ENCODE results near the gene ITGAL.

ITGAL gene

DNA sequence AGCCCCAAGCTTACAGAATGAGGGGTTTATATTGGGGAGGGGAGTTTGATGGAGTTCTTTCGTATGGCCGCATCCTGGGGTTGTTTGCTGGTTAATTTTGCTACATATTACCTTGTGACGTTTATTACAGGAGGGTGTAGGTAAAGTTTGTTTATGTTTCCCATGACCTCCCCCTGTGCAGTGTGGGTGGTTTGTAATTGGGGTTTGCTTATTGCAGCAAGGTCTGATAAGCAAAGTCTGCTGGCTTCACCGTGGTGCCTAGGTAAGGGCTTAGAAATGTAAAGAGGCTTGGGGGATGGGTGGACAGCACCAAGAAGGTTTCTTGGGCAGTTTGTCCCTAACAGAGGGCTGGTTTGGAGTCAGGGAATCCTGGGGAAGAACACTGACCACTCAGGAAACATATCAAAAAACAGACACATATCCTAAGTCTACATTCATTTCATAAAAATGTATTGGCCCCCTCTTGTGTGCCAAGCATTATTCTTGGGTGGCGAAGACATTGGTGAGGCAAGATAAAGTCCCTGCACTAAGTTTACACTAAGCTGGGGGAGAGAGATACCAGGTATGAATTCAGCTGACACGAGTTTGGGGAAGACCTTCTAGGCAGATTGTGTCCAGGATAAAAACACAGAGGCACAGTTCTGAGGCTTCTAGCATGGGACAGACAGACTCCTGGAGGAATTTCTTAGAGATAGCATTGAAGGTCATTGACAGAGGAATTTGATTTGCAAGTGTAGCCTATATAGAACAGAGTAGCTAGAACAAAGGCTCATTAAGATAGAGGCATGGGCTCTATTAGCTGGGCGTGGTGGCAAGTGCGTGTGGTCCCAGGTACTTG, 76.1 kb downstream of the ITGAL start:
- no peak for DNase-seq

DNA sequence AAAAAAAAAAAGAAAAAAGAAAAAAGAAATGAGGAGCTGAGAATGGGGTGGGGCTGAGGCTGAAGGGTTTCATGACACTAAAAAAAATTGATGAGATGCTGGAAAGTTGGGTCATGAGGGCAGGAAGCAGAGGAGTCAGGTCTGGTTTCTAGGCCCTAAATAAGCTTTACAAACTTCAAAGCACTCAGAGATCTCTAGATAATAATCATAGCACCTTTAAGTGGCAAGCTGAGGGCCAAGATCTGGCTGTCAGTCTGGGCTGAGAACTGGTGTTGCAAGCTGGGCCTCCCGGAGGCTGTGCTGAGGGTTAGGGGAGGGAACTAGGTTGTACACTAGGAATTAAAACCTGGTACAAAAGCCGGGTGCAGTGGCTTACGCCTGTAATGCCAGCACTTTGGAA, 79.2 kb downstream of the ITGAL start:
- no peak for DNase-seq

DNA sequence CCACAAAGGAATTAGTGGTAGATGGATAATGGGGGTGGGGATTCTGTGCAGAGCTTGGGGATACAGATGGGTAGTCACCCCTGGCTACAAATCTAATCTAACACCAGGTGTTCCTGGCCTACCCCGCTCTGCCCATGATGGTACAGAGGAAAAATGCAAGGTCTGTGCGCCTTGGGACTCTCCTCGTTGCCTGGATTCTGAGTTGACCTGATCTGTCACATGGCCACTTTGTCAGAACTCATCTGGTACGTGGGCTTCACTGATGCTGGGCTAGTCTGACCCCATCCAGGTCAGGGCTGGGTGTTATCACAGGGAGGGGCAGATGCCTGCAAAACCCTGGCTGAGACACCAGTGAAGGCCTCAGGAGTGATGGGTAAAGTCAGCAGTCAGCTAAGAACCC, 80.4 kb downstream of the ITGAL start:
- no peak for DNase-seq

DNA sequence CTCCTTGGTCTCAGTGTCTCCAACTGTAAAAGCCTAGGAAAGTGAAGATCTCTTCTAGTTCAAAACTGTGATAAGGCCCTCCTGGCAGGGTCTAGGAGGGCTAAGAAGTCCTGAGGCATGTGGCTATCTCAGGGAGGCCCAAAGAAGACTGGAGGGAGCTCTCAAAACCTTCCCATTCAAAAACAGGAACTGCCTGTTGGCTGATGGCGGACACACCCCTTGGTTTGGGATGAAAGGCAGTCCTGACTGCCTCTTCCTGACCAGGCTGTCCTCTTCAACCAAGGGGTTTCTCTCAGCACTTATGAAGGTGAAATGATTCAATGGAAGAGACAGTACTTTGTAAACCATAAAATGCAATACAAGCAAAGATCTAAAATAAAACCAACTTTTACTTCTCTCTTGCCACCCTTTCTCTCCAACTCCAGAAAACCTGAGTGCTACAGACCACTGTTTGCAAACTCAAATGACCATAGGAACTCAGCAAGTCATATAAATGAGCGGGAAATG, 80.9 kb downstream of the ITGAL start:
- DNase-seq: no peak

DNA sequence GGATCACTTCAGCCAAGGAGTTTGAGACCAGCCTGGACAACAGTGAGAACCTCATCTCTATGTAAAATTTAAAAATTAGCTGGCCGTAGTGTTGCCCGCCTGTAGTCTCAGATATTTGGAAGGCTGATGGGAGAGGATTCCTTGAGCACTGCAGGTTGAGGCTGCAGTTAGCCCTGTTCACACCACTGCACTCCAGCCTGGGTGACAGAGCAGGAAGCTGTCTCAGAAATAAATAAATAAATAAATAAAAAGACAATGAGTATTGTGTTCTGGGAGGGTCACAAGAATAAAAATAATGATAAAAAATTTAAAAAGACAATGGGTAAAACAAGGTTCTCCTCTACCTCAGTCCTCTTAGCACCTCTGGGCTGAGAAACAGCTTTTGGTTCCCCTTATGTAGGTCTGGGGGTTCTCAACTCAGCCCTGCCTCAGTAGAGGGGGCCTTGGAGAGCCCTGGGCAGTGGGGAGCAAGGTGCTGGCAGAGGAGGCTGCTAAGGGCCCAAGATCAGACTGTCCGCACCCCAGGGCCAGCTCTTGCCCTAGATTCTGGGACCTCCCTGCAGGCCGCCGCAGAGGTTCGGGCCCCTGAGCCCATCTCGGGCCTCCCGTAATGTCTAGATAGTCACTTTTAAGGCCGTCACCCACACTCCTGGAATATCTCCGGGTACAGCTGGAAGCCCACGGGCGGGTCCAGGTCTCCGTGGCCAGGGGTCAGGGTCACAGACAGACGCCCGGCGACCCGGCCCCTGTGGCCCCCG, 82.2 kb downstream of the ITGAL start:
- no peak for DNase-seq

DNA sequence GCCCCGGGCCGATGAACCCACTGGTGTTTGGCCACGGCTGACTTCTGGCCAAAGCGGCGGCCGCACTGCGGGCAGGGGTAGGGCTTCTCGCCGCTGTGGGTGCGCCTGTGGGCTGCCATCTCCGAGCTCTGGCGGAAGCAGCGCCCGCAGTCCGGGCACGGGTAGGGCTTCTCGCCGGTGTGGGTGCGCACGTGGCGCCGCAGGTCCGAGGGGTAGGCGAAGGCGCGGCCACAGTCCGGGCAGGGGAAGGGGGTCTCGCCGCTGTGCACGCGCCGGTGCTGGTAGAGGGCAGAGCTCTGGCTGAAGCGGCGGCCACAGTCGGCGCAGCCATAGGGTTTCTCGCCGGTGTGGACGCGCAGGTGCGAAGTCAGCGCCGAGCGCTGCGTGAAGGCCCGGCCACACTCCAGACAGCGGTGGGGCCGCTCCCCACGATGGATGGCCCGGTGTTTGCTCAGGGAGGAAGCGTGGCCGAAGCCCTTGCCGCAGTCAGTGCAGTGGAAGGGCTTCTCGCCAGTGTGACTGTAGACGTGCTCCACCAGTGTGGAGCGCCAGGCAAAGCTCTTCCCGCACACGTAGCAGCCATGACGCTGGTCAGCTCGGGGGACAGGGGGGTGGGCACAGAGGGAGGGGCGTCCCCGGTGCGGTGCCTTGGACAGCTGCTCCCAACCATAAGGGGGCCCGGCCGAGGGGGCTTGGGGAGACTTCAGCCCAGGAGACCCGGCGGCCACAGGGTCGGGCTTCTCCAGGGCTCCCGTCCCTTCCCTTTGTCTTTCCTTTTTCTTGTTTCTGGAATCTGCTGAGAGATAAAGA, 83.0 kb downstream of the ITGAL start:
- no peak for DNase-seq

DNA sequence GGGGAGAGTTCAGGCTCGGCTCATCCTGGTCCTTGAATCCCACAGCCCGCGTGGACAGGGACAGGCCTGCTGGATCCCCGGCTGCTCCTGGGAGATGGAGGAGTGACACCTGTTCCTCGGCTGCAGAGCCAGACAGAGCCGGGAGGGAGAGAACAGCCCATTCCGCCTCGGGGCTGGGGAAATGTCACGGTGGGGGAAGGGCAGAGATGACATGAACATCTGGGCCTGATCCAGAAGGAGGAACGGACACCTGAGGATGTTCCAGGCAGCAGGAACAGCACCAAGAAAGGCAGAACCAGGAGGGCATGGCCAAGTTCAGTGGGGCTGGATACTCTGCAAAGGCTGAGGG, 83.6 kb downstream of the ITGAL start:
- DNase-seq: no peak

DNA sequence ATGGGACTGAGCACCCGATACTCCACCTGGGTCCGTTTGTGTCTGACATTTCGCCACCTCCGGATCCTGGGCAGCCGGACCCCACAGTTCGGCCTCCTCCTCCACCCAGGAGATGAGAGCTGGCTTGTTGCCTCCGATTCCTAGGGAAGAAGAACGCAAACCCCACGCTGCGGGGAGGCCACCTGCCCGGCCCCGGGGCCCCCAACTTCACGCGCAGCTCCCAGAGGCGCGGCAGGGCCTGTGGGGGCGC, 85.1 kb downstream of the ITGAL start:
- DNase-seq: no peak

DNA sequence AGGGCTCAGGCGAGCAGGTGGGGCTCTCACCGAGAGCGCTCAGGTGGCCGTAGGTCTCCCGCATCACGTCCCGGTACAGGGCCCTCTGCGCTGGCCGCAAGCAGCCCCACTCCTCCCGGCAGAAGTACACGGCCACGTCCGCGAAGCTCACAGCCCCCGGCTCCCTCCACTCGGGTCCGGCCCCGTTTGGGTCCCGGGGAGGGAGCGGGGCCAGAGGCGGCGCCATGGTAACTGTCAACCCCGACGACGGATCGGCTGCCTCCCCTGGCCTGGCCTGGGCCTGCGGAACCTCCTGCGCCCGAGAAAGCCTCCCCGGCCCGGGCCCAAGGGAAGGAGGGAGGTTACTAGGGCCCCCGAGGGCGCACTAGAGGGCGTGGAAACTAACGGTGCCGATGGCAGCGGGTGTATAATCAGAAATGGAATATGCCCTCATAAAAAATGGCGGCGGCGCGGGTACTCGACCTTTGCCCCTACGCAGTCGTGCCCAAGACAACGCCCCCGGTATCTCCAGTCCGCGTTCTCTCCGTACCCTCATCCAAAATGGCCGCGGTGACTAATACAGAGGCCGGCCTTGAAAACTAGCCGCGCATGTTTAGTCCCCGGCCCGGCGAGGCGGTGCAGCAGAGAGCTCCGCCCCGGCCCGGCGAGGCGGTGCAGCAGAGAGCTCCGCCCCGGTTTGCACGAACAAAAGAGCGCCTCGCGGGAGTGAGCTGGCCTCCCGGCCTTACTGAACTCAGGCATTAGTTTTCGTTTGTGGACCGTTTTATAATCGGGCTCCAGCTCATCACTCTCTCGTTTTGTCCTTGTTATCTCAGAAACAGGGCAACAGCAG, 85.6 kb downstream of the ITGAL start, which contains the start of gene ZNF764:
TSS of gene ZNF764 (minus strand) at position 418 of the 832 bp plus-strand sequence. CDS start at position 226, 192 bp downstream.
- peak; percentile 95 for DNase-seq

DNA sequence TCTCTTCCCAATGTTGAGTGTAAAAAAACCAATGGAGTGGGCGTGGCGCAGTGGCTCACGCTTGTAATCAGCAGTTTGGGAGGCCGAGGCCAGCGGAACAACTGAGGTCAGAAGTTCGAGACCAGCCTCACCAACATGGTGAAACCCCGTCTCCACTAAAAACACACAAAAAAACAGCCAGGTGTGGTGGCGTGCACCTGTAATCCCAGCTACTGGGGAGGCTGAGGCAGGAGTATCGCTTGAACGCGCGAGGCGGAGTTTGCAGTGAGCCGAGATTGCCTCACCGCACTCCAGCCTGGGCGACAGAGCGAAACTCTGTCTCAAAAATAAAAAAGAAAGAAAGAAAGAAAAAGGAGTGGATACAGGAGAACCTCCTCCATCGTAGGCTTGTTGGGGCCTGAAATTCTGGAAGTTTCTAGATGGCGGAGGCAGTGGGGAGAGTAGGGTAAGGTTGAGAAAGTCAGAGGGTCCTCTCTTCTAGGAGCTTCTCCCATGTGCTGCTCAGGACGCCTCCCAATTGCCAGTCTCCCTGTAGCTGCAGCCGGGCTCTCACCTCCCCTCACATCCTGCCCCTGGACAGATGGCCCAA, 86.3 kb downstream of the ITGAL start:
- DNase-seq: no peak

DNA sequence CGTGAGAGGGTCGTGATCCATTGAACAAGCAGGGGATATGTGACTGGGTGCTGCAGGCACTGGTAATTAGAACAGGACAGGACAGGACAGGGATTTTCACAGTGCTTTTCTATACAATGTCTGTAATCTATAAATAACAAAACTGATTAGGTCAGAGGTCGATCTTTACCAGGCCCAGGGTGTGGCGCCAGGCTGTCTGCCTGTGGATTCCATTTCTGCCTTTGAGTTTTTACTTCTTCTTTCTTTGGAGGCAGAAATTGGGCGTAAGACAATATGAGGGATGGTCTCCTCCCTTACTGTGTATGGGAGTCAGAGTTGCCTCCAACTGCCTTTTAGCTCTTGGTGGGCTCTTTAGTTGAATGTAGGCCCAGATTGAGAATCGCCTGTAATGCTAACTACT, 87.1 kb downstream of the ITGAL start:
- DNase-seq: no peak

DNA sequence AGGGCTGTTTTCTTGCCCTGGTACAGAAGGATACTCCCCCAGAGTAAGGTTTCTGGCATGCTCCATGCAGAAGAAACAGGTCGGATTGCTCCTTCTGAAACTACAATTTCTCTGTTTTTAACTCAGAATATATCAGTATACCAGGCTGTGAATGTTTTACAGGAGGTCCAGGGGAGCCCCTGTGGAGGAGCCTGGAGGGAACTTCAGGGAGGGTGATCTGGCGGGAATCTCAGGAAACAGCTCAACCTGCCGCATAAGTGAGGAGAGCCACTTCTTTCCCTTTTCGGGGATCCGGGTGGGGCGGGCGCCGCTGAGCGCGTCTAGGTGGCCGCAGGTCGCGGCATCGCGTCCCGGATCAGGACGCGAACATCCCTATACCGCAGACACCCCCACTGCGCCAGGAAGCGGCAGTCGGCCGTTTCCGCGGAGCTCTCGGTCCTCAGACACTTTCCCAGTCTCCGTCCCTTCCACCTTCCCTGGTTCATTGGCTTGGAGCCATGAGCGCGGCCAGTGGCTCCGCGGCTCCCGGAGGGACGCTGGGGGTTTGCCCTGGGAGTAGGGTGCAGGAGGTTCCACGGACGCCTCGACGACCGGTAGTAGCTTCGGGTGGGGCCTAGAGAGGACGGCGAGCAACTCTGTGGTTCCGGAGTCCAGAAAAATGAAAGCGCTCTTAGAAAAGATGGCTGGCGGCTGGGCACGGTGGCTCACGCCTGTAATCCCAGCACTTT, 88.7 kb downstream of the ITGAL start:
- DNase-seq: peak; percentile 38

DNA sequence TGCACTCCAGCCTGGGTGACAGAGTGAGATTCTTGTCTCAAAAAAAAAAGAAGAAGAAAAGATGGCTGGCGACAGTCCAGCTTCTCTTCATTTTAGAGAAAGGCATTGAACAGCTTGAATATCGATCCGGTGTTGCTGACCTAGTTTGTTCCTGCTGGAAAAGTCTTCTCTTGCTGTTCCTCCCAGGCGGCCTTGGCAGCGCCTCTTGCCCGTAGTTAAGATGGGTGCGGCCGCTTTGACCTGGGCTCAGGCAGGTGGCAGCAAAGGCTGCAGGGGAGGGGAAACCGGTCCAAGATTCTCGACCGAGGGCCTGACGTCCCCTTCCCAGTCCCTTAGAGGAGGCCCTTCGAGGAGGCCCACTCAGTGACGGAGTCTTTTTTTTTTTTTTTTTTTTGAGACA, 89.5 kb downstream of the ITGAL start:
- no peak for DNase-seq

DNA sequence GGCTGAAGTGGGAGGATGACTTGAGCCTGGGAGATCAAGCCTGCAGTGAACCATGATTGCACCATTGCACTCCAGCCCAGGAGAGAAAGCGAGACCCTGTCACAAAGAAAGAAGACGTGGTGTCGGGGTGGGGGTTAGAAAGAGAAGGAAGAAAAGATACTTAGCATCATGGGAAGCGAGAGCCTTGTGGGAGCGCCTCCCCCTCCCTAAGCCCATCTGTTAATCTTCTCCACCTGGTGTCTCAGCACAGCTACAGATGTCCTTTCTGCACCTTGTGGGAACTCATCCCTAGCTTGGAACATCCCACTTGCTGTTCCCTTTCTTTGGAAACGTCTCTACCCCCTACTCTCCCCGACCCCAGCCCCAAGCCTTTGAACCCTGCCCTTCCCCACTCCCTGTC, 93.0 kb downstream of the ITGAL start:
- no peak for DNase-seq

DNA sequence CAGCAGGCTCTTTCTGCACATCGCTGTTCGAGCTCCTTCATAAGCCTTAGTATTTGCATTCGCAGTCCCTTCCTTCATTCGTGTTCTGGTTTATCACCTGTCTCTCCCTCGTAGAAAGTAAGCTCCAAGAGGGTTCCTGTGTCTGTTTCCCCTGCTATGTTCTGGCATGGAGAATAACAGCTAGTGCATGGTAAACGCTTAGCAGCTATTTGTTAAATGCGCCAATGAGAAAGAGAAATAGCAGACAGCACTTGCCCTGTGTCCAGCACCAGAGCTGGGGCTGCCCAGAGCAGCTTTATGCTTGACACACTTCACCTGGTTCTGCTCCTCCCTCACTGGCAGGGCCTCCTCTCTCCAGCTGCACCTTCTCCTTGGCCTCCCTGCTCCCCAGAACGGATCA, 93.4 kb downstream of the ITGAL start:
- DNase-seq: no peak

DNA sequence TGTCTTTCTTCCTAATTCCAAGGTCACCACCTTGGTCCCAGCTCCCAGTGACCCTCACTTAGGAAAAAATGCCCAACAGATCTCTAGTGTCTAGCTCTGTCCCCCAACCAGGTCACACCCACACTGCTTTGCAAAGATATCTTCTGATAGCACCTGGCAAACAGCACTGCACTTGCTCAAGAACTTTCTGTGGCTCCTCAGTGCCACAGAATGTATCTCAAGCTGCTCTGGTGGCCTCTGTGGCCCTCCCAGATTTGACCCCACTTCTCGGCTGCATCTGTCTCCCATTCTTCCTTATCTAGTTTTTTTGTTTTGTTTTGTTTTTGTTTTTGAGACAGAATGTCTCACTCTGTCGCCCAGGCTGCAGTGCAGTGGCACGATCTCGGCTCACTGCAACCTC, 94.0 kb downstream of the ITGAL start:
- DNase-seq: no peak

DNA sequence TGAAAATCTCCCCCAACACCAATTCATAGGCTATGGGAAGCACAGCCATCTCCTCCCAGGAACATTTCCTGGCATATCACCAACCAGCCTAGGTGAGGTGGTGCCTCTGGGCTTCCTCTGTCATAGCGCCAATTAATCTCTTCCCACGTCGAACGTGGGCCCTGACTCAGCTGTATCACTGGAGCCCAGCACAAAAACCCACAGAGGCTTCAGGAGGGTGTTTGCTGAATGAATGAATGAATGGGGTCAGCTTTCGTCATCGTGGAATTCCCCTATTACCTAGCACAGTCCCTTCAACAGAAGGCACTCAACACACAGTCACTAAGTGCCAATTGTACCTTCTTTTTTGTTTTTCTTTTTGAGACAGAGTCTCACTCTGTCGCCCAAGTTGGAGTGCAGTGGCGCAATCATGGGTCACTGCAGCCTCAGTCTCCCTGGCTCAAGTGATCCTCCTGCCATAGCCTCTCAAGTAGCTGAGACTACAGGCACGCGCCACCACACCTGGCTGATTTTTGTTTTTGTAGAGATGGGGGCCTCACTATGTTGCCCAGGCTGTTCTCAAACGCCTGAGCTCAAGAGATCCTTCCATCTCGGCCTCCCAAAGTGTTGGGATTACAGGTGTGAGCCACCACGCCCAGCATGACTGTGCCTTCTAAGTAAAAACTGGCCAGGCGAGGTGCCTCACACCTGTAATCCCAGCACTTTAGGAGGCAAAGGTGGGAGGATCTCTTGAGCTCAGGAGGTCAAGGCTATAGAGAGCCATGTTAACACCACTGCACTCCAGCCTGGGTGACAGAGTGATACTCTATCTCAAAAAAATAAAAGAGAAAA, 94.8 kb downstream of the ITGAL start:
- DNase-seq: no peak

DNA sequence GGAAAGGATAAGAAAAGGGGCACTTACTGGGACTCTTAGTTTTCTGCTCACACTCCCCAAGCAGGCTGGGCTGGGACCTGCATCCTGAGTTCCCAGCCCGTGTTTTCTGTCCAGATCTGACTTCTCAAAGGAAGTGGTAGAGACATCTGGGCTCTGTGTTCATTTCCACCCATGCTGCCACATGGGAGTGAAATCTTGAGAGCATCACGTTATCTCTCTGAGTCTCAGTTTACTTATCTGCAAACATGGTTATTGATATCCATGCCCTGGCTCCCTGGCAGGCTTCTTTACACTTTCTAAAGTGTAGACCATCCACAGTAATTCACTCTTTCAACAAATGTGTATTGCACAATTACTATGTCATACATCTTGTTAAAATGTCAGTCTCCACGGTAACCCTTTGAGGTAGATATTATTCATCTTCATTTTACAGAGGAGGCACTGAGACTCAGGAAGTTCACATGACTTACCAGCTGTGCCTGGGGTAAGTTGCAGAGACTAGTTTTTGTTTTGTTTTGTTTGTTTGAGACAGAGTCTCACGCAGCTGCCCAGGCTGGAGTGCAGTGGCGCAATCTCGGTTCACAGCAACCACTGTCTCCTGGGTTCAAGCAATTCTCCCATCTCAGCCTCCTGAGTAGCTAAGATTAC, 95.6 kb downstream of the ITGAL start:
- DNase-seq: no peak

DNA sequence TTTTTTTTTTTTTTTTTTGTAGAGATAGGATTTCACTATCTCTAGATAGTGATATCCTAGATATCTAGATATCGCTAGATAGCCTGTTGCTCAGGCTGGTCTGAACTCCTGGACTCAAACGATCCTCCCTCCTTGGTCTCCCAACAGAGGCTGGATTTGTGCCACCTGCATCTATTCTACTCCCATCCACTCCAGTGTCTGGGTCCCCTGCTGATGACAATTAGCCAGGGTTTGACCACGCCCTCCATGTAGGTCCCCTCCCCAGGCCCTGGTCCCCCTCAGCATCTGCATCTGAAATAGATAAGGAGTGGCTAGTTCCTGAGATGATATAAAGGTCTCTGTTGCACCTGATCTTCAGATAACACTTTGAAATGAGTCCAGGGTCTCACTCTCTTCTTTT, 96.7 kb downstream of the ITGAL start:
- DNase-seq: no peak
